Common myeloid progenitor, CD34-positive (primary cell): ENCODE results near the gene SNN.
A peak's percentile ranks its signal among the peaks of the same experiment; 100 is the strongest.

ENCODE experiments used
- CTCF ChIA-PET: fragments of 350-600 bp; sonication (Branson Sonifier 250); formaldehyde crosslinking; loops from one replicate; lab custom pipeline; 2021; ENCODE audit warnings: antibody characterized with exemption; lab: Charles Lee
- POLR2A ChIA-PET: fragments of 350-600 bp; sonication (Branson Sonifier 250); formaldehyde crosslinking; loops from one replicate; lab custom pipeline; 2021; ENCODE audit warnings: antibody characterized with exemption; lab: Charles Lee
- DNase-seq, 3 donors: peaks; one replicate each; pipeline versions ENCODE4 v3.0.0 to v3.0.0-alpha.2; 2013
- H3K27ac ChIP-seq, 2 experiments: 1 replicate in 1 of 2; 2 replicates in 1 of 2; pipeline ENCODE4 v1.7.0; 2013; ENCODE audit warnings: inconsistent platforms in 2 of 2, low read length in 2 of 2, mild to moderate bottlenecking in 2 of 2, low read depth in 1 of 2, moderate library complexity in 1 of 2; ENCODE audit not compliant: severe bottlenecking in 2 of 2, insufficient read depth in 1 of 2, poor library complexity in 1 of 2
- H3K27me3 ChIP-seq, 5 experiments: replicated peaks in 2 of 5; 1 replicate in 3 of 5; 2 replicates in 2 of 5; pipeline versions ENCODE4 v1.6.1 to v1.7.0; 2013; ENCODE audit warnings: low read length in 4 of 5, mild to moderate bottlenecking in 2 of 5, moderate library complexity in 2 of 5, inconsistent platforms in 1 of 5; ENCODE audit not compliant: insufficient read depth in 5 of 5, control insufficient read depth in 4 of 5
- H3K36me3 ChIP-seq, 4 experiments: 1 replicate in 2 of 4; 2 replicates in 2 of 4; pipeline versions ENCODE4 v1.6.1 to v1.7.0; 2013; ENCODE audit warnings: low read length in 3 of 4, control low read depth in 1 of 4, mild to moderate bottlenecking in 1 of 4; ENCODE audit not compliant: control insufficient read depth in 4 of 4, insufficient read depth in 4 of 4
- H3K4me1 ChIP-seq, 4 experiments: 1 replicate in 3 of 4; 2 replicates in 1 of 4; pipeline versions ENCODE4 v1.6.1 to v1.7.1; 2013; ENCODE audit warnings: low read length in 3 of 4, mild to moderate bottlenecking in 3 of 4, control low read depth in 1 of 4, inconsistent platforms in 1 of 4, moderate library complexity in 1 of 4; ENCODE audit not compliant: control insufficient read depth in 4 of 4, insufficient read depth in 4 of 4; ENCODE audit errors: control extremely low read depth in 1 of 4
- H3K4me3 ChIP-seq, 7 experiments: 1 replicate in 4 of 7; 2 replicates in 3 of 7; pipeline versions ENCODE4 v1.5.1 to v1.7.0; 2013; ENCODE audit warnings: mild to moderate bottlenecking in 7 of 7, low read length in 6 of 7, moderate library complexity in 6 of 7, inconsistent platforms in 2 of 7, low read depth in 2 of 7, control low read depth in 1 of 7; ENCODE audit not compliant: insufficient read depth in 4 of 7, control insufficient read depth in 1 of 7; ENCODE audit errors: extremely low read depth in 1 of 7
- H3K9me3 ChIP-seq, 5 experiments: 1 replicate in 4 of 5; 2 replicates in 1 of 5; pipeline versions ENCODE4 v1.6.1 to v1.7.1; 2013; ENCODE audit warnings: low read length in 4 of 5, mild to moderate bottlenecking in 2 of 5, inconsistent platforms in 1 of 5, low read depth in 1 of 5, moderate library complexity in 1 of 5; ENCODE audit not compliant: control insufficient read depth in 4 of 5, insufficient read depth in 2 of 5; ENCODE audit errors: control extremely low read depth in 1 of 5
- WGBS: methylation state at CpG from one replicate; pipeline ENCODE4 v1.1.5; 2013; ENCODE audit not compliant: insufficient coverage; 5-methylcytosine and 5-hydroxymethylcytosine counted together

SNN gene

GRCh38 chr16:11681976-11682654, 13.9 kb downstream of the SNN start:
- 90% methylated on average over 9 of the region's 12 CpGs for WGBS
- DNase-seq, result peak in 1 of 3 donors; percentile 15
- Histone ChIP-seq H3K4me3 (no peak overlapping the region), H3K4me1 (peaks cover 10 to 18% (median 13%) of the 10 kb centered on the region in 4 experiments), H3K36me3 (peaks cover 16 to 77% (median 61%) of the 10 kb centered on the region in 4 experiments), H3K27me3 (no peaks in the 10 kb centered on the region), H3K9me3 (no peaks in the 10 kb centered on the region), H3K27ac (peak overlapping the region in 1 of 2 experiments; percentile 0)
- POLR2A ChIA-PET, result no interaction called here
- CTCF ChIA-PET, result no interaction called here

- Histone ChIP-seq H3K27me3 (no peaks in the 10 kb centered on the region), H3K4me1 (peaks cover 10 to 18% (median 13%) of the 10 kb centered on the region in 4 experiments), H3K9me3 (no peaks in the 10 kb centered on the region), H3K36me3 (peaks cover 20 to 77% (median 61%) of the 10 kb centered on the region in 4 experiments), H3K4me3 (no peak overlapping the region), H3K27ac (peak overlapping the region in 1 of 2 experiments; percentile 0)
- DNase-seq, result no peak
- ChIA-PET POLR2A (no interaction called here), CTCF (no interaction called here)
- 69% methylated on average over 3 of the region's 5 CpGs for WGBS
Measured at GRCh38 chr16:11682655-11683096, 14.4 kb downstream of the SNN start.

- Histone ChIP-seq H3K27me3 (no peaks in the 10 kb centered on the region), H3K27ac (no peak overlapping the region), H3K4me1 (peaks cover 10 to 18% (median 13%) of the 10 kb centered on the region in 4 experiments), H3K4me3 (no peak overlapping the region), H3K9me3 (no peaks in the 10 kb centered on the region), H3K36me3 (peaks cover 23 to 77% (median 58%) of the 10 kb centered on the region in 4 experiments)
- CTCF ChIA-PET, result no interaction called here
- no peak for DNase-seq
- over 99% methylated on average over 11 of the region's 11 CpGs for WGBS
- POLR2A ChIA-PET, result no interaction called here
Measured at GRCh38 chr16:11683145-11683544, 14.9 kb downstream of the SNN start.

- H3K27ac ChIP-seq, result peak overlapping the region in 1 of 2 experiments; percentile 7
- no peaks in the 10 kb centered on the region for H3K27me3 ChIP-seq
- peaks cover 10 to 18% (median 14%) of the 10 kb centered on the region in 4 experiments for H3K4me1 ChIP-seq
- POLR2A ChIA-PET, result no interaction called here
- peaks cover 23 to 69% (median 49%) of the 10 kb centered on the region in 4 experiments for H3K36me3 ChIP-seq
- 100% methylated on average over 7 of the region's 12 CpGs for WGBS
- CTCF ChIA-PET, result interaction anchor here (1.3 to 1.4 kb wide), 3 partner anchors 13 to 30 kb away, joined by 4 to 5 read pairs (median 4); no protein-coding TSS in a partner anchor
- H3K9me3 ChIP-seq, result no peaks in the 10 kb centered on the region
- no peak overlapping the region for H3K4me3 ChIP-seq
- no peak for DNase-seq
Measured at GRCh38 chr16:11684231-11685025, 16.2 kb downstream of the SNN start.

GRCh38 chr16:11685844-11686618, 17.8 kb downstream of the SNN start:
- H3K27ac ChIP-seq, result no peak overlapping the region
- ChIA-PET CTCF (no interaction called here), POLR2A (no interaction called here)
- H3K9me3 ChIP-seq, result no peaks in the 10 kb centered on the region
- H3K4me1 ChIP-seq, result peaks cover 11 to 16% (median 15%) of the 10 kb centered on the region in 4 experiments
- H3K36me3 ChIP-seq, result peaks cover 27 to 63% (median 48%) of the 10 kb centered on the region in 4 experiments
- no peak overlapping the region for H3K4me3 ChIP-seq
- DNase-seq, result no peak
- WGBS, result 93% methylated on average over 5 of the region's 9 CpGs
- H3K27me3 ChIP-seq, result no peaks in the 10 kb centered on the region

GRCh38 chr16:11686713-11687380, 18.6 kb downstream of the SNN start:
- Histone ChIP-seq H3K27me3 (no peaks in the 10 kb centered on the region), H3K4me1 (peaks cover 5 to 9% (median 8%) of the 10 kb centered on the region in 4 experiments), H3K27ac (no peak overlapping the region), H3K36me3 (peaks cover 33 to 70% (median 52%) of the 10 kb centered on the region in 4 experiments), H3K4me3 (no peak overlapping the region), H3K9me3 (no peaks in the 10 kb centered on the region)
- WGBS, result 92% methylated on average over 5 of the region's 6 CpGs
- DNase-seq, result no peak
- POLR2A ChIA-PET, result no interaction called here
- CTCF ChIA-PET, result no interaction called here
